H1 (cell line): ENCODE data around the gene SHISA9. TPM values are rescaled to one million over a fixed set of nuclear protein-coding genes. Genes with fewer than 3 reads are reported as not detected.

Experiments used
- CTCF ChIA-PET: fragments of 300-600 bp; sonication (Branson Sonifier 250); formaldehyde crosslinking; loops from one replicate; lab custom pipeline; 2021; ENCODE audit not compliant: partially characterized antibody; lab: Charles Lee
- POLR2A ChIA-PET: fragments of 300-600 bp; sonication (Branson Sonifier 250); formaldehyde crosslinking; loops from one replicate; lab custom pipeline; 2021; ENCODE audit warnings: inconsistent platforms; ENCODE audit not compliant: partially characterized antibody; lab: Charles Lee
- DNase-seq, 2 experiments: peaks; one replicate each; pipeline versions ENCODE4 v3.0.0 to v3.0.0-alpha.2; 2010 to 2022; ENCODE audit warnings: low spot score in 2 of 2, low read depth in 1 of 2, mixed read lengths in 1 of 2
- FAIRE-seq: peaks from 2 replicates; lab custom pipeline; 2011; peaks lifted over from hg19 to GRCh38; lab: Jason Lieb, UNC
- H2AFZ ChIP-seq: 2 replicates; pipeline ENCODE4 v1.8.1; 2012; ENCODE audit warnings: low read length, inconsistent platforms
- H2AK5ac ChIP-seq: 2 replicates; pipeline ENCODE4 v1.6.1; 2013; ENCODE audit warnings: low read depth, low read length
- H2BK120ac ChIP-seq: replicated peaks from 2 replicates; pipeline ENCODE3; 2013; ENCODE audit warnings: low read depth, low read length, inconsistent platforms
- H2BK12ac ChIP-seq: 2 replicates; pipeline ENCODE4 v1.6.1; 2013; ENCODE audit warnings: low read depth, low read length
- H2BK15ac ChIP-seq: 2 replicates; pipeline ENCODE4 v1.6.1; 2013; ENCODE audit warnings: low read length
- H2BK20ac ChIP-seq: 2 replicates; pipeline ENCODE4 v1.6.1; 2013; ENCODE audit warnings: low read length
- H2BK5ac ChIP-seq: 2 replicates; pipeline ENCODE4 v1.6.1; 2013; ENCODE audit warnings: low read depth, low read length
- H3K14ac ChIP-seq: 2 replicates; pipeline ENCODE4 v1.6.1; 2013; ENCODE audit warnings: inconsistent platforms; ENCODE audit not compliant: insufficient read length
- H3K18ac ChIP-seq: 2 replicates; pipeline ENCODE4 v1.6.1; 2013; ENCODE audit warnings: low read length; ENCODE audit errors: extremely low read depth
- H3K23ac ChIP-seq: 2 replicates; pipeline ENCODE4 v1.6.1; 2013; ENCODE audit warnings: inconsistent platforms; ENCODE audit not compliant: insufficient read length
- H3K23me2 ChIP-seq: 2 replicates; pipeline ENCODE4 v1.6.1; 2013; ENCODE audit warnings: low read depth, low read length
- H3K27ac ChIP-seq: 2 replicates; pipeline ENCODE4 v1.6.1; 2011; ENCODE audit warnings: low read depth, low read length, inconsistent platforms
- H3K27me3 ChIP-seq, 4 experiments: replicated peaks in 1 of 4; 1 replicate in 1 of 4; 2 replicates in 3 of 4; pipeline versions ENCODE4 v1.6.1 to v1.8.1; 2011 to 2013; ENCODE audit warnings: low read length in 3 of 4, mild to moderate bottlenecking in 3 of 4, inconsistent platforms in 2 of 4, mixed read lengths in 2 of 4, moderate library complexity in 1 of 4; ENCODE audit not compliant: control insufficient read depth in 3 of 4, insufficient read depth in 3 of 4; ENCODE audit errors: extremely low read depth in 1 of 4
- H3K36me3 ChIP-seq, 4 experiments: 2 replicates each; pipeline versions ENCODE4 v1.6.1 to v1.8.1; 2011 to 2013; ENCODE audit warnings: mild to moderate bottlenecking in 4 of 4, low read length in 3 of 4, moderate library complexity in 2 of 4, control low read depth in 1 of 4, inconsistent platforms in 1 of 4; ENCODE audit not compliant: insufficient read depth in 4 of 4, control insufficient read depth in 2 of 4
- H3K4ac ChIP-seq: replicated peaks from 2 replicates; pipeline ENCODE3; 2013; ENCODE audit warnings: low read length, low read depth, mixed read lengths, inconsistent platforms; ENCODE audit not compliant: insufficient read length
- H3K4me1 ChIP-seq, 4 experiments: replicated peaks in 1 of 4; 1 replicate in 1 of 4; 2 replicates in 3 of 4; pipeline versions ENCODE4 v1.6.1 to v1.8.1; 2011 to 2013; ENCODE audit warnings: low read length in 3 of 4, inconsistent platforms in 2 of 4, mixed read lengths in 1 of 4; ENCODE audit not compliant: insufficient read depth in 4 of 4, control insufficient read depth in 3 of 4
- H3K4me2 ChIP-seq, 2 experiments: 2 replicates each; pipeline versions ENCODE4 v1.6.1 to v1.8.1; 2011 to 2013; ENCODE audit warnings: low read depth in 2 of 2, low read length in 2 of 2, control low read depth in 1 of 2, inconsistent platforms in 1 of 2, mild to moderate bottlenecking in 1 of 2; ENCODE audit not compliant: insufficient read depth in 1 of 2
- H3K4me3 ChIP-seq, 4 experiments: fragments of 200-600, 300-600 bp in 1 of 4; sonication (generic), shearing (Covaris generic), sonication (Bioruptor Twin) in 1 of 4; 2 replicates each; pipeline versions ENCODE4 v1.5.1 to v1.8.1; 2011 to 2016; ENCODE audit warnings: low read length in 4 of 4, low read depth in 3 of 4, control low read depth in 2 of 4, inconsistent platforms in 2 of 4, mild to moderate bottlenecking in 2 of 4, mixed read lengths in 1 of 4, moderate library complexity in 1 of 4; ENCODE audit not compliant: insufficient read depth in 2 of 4; ENCODE audit errors: extremely low read depth in 1 of 4
- H3K56ac ChIP-seq: replicated peaks from 2 replicates; pipeline ENCODE3; 2013; ENCODE audit warnings: low read depth, mild to moderate bottlenecking, mixed read lengths, low read length, inconsistent platforms; ENCODE audit not compliant: insufficient read length
- H3K79me1 ChIP-seq: 2 replicates; pipeline ENCODE4 v1.6.1; 2013; ENCODE audit warnings: low read depth, low read length, control low read depth
- H3K79me2 ChIP-seq, 2 experiments: 2 replicates each; pipeline versions ENCODE4 v1.6.1 to v1.8.1; 2012 to 2013; ENCODE audit warnings: low read length in 2 of 2, mild to moderate bottlenecking in 2 of 2, inconsistent platforms in 1 of 2; ENCODE audit not compliant: insufficient read depth in 2 of 2, control insufficient read depth in 1 of 2
- H3K9ac ChIP-seq, 4 experiments: replicated peaks in 1 of 4; 1 replicate in 1 of 4; 2 replicates in 3 of 4; pipeline versions ENCODE4 v1.6.1 to v1.8.1; 2011 to 2013; ENCODE audit warnings: low read depth in 3 of 4, low read length in 3 of 4, control low read depth in 2 of 4, mild to moderate bottlenecking in 2 of 4, moderate library complexity in 2 of 4, inconsistent platforms in 1 of 4; ENCODE audit errors: extremely low read depth in 1 of 4
- H3K9me3 ChIP-seq, 2 experiments: 2 replicates each; pipeline versions ENCODE4 v1.6.1 to v1.8.1; 2012 to 2013; ENCODE audit warnings: mild to moderate bottlenecking in 2 of 2, moderate library complexity in 2 of 2, control low read depth in 1 of 2, inconsistent platforms in 1 of 2, low read depth in 1 of 2, low read length in 1 of 2, mixed read lengths in 1 of 2; ENCODE audit not compliant: insufficient read depth in 2 of 2
- H4K20me1 ChIP-seq, 2 experiments: replicated peaks in 1 of 2; 2 replicates each; pipeline versions ENCODE3 to v1.8.1; 2011 to 2013; ENCODE audit warnings: inconsistent platforms in 2 of 2, low read length in 2 of 2, mild to moderate bottlenecking in 1 of 2; ENCODE audit not compliant: insufficient read depth in 2 of 2, control insufficient read depth in 1 of 2
- H4K5ac ChIP-seq: 2 replicates; pipeline ENCODE4 v1.6.1; 2013; ENCODE audit warnings: low read length, low read depth, mixed read lengths, inconsistent platforms; ENCODE audit not compliant: insufficient read length
- H4K8ac ChIP-seq: 2 replicates; pipeline ENCODE4 v1.8.0; 2013; ENCODE audit warnings: mild to moderate bottlenecking, moderate library complexity, low read length, inconsistent platforms; ENCODE audit not compliant: insufficient read depth; ENCODE audit errors: extremely low read depth
- H4K91ac ChIP-seq: replicated peaks from 2 replicates; pipeline ENCODE3; 2013; ENCODE audit warnings: low read length, mixed read lengths, inconsistent platforms; ENCODE audit not compliant: insufficient read length
- KDM5A ChIP-seq: fragments of 200-600 bp; IDR thresholded peaks from 2 replicates; pipeline ENCODE4 v1.7.1; 2012; ENCODE audit warnings: mild to moderate bottlenecking, low read length, inconsistent platforms, mixed read lengths
- WGBS, 2 experiments: shearing (Covaris generic) in 1 of 2; methylation state at CpG; one replicate each; pipeline versions ENCODE4 v1.1.6 to v1.1.7; 2013 to 2015; ENCODE audit warnings: low lambda C conversion rate in 2 of 2, mixed read lengths in 2 of 2, inconsistent platforms in 1 of 2, low coverage in 1 of 2, missing lambda C conversion rate in 1 of 2; ENCODE audit not compliant: insufficient replicate concordance in 2 of 2, insufficient coverage in 1 of 2, insufficient read length in 1 of 2; ENCODE audit errors: extremely low coverage in 1 of 2, missing lambda C conversion rate in 1 of 2; 5-methylcytosine and 5-hydroxymethylcytosine counted together
- polyA plus RNA-seq, 7 experiments: library from polyadenylated mRNA; depleted of rRNA in 3 of 7; stranded (reverse) in 5 of 7; unstranded in 2 of 7; fragments of >200 nt in 5 of 7; fragments of 200-250 nt in 2 of 7; gene quantifications; 1 replicate in 5 of 7; 2 replicates in 1 of 7; 4 replicates in 1 of 7; pipeline versions ENCODE4 v1.2.1 to v1.2.3, GENCODE V29; 2011 to 2013; ENCODE audit warnings: missing spikeins in 2 of 7, mixed read lengths in 2 of 7
- total RNA-seq: library from RNA; stranded (reverse); fragmentation: NEBNext Ultra II Directional; extraction: Animal tissue kit (Norgen Biotek cat#: 25700); gene quantifications from 2 replicates; pipeline ENCODE4 v1.2.1, GENCODE V29; 2021

Gene SHISA9
- total and polyA plus RNA-seq, 2 of the 8 experiments (the other 6 are each of a cell fraction or from before 2014, with no cell fraction given): 25.6 to 39.8 TPM

DNA sequence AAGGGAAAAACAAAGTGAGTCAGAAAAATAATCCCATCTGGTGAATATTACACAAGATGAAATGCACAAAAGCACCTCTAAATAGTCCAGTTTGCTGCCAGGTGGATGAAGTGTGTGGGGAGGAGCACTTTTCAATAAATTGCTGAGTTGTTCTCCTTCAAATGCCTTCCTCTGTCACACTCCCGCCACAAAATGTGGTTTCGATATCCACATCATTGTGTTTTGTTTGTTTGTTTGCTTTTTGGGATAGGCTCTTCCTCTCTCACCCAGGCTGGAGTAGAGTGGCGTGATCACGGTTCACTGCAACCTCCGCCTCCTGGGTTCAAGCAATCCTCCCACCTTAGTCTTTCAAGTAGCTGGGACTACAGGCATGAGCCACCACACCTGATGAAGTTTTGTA is 24.6 kb upstream of the SHISA9 start:
- DNase-seq (no peak), FAIRE-seq (no peak)
- no peaks in the 10 kb centered on the region for H3K9me3 ChIP-seq
- H3K9ac ChIP-seq: no peak overlapping the region
- 0 out of 2 replicates have a peak overlapping the region, but pooled peaks have one; percentile 31 for H2AFZ ChIP-seq
- no peaks in the 10 kb centered on the region for H4K20me1 ChIP-seq
- 93% methylated on average over 5 of the region's 5 CpGs; no CpG with 5 or more reads in 1 of the 2 experiments for WGBS, 2 experiments
- H3K56ac ChIP-seq: no peak overlapping the region
- H2BK120ac ChIP-seq: no peak overlapping the region
- no peak overlapping the region for H2BK5ac ChIP-seq
- H3K4ac ChIP-seq: no peak overlapping the region
- no peak for TF ChIP-seq KDM5A
- peaks cover 1% of the 10 kb centered on the region; the same call in 1 of the 2 replicates for H3K23me2 ChIP-seq
- POLR2A ChIA-PET: no interaction called here
- no peaks in the 10 kb centered on the region for H3K79me2 ChIP-seq
- no peak overlapping the region for H3K4me3 ChIP-seq
- no peaks in the 10 kb centered on the region for H3K79me1 ChIP-seq
- no peak overlapping the region for H3K27ac ChIP-seq
- no peak overlapping the region for H2AK5ac ChIP-seq
- H2BK12ac ChIP-seq: no peak overlapping the region
- no peak overlapping the region for H4K91ac ChIP-seq
- no peak overlapping the region for H3K18ac ChIP-seq
- no peaks in the 10 kb centered on the region for H3K36me3 ChIP-seq
- H3K23ac ChIP-seq: no peak overlapping the region
- peaks cover 0 to 2% (median 0%) of the 10 kb centered on the region in 4 experiments; a peak in 1 of 7 replicates for H3K4me1 ChIP-seq
- H3K27me3 ChIP-seq: no peaks in the 10 kb centered on the region
- H3K14ac ChIP-seq: no peak overlapping the region
- H2BK15ac ChIP-seq: no peak overlapping the region
- CTCF ChIA-PET: no interaction called here
- no peak overlapping the region for H2BK20ac ChIP-seq
- no peak overlapping the region for H3K4me2 ChIP-seq
- no peak overlapping the region for H4K5ac ChIP-seq
- H4K8ac ChIP-seq: no peak overlapping the region
